ENCODE results near the gene NAGPA.
"Not testable (repeated sequence)": the region's sequence is repeated elsewhere in the genome, so short reads cannot be mapped to it uniquely, and the experiment has no call there.

Gene NAGPA, protein sequence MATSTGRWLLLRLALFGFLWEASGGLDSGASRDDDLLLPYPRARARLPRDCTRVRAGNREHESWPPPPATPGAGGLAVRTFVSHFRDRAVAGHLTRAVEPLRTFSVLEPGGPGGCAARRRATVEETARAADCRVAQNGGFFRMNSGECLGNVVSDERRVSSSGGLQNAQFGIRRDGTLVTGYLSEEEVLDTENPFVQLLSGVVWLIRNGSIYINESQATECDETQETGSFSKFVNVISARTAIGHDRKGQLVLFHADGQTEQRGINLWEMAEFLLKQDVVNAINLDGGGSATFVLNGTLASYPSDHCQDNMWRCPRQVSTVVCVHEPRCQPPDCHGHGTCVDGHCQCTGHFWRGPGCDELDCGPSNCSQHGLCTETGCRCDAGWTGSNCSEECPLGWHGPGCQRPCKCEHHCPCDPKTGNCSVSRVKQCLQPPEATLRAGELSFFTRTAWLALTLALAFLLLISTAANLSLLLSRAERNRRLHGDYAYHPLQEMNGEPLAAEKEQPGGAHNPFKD

DNA sequence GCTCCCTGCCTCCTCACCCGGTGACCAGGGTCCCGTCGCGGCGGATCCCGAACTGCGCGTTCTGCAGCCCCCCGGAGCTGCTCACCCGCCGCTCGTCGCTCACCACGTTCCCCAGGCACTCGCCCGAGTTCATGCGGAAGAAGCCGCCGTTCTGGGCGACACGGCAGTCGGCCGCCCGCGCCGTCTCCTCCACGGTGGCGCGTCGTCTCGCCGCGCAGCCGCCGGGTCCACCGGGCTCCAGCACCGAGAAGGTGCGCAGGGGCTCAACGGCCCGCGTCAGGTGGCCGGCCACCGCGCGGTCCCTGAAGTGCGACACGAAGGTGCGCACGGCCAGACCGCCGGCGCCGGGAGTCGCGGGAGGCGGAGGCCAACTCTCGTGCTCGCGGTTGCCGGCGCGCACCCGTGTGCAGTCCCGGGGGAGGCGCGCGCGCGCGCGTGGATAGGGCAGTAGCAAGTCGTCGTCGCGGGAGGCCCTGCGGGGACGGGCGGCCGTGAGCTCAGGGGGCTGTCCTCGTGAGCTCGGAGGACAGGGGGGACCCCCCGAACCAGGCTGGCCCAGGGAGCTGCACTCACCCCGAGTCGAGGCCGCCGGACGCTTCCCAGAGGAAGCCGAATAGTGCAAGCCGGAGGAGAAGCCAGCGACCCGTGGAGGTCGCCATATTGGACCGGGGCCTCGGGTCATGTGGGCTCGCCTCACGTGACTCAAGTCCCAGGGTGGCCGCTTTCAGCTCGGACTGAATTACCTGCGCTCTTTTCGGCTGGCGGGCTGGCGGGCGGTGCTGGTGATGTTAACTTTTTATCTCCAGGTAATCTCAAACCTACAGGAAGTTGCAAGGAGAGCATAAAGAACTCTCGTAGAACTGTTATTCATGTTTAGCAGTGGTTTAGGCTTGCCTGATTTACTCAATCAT is at the start of gene NAGPA:
NAGPA (minus strand) TSS at position 680 of the 911 bp plus-strand sequence; CDS start at position 659, 21 bp downstream.
- peak; percentile 10 for DNase-seq

DNA sequence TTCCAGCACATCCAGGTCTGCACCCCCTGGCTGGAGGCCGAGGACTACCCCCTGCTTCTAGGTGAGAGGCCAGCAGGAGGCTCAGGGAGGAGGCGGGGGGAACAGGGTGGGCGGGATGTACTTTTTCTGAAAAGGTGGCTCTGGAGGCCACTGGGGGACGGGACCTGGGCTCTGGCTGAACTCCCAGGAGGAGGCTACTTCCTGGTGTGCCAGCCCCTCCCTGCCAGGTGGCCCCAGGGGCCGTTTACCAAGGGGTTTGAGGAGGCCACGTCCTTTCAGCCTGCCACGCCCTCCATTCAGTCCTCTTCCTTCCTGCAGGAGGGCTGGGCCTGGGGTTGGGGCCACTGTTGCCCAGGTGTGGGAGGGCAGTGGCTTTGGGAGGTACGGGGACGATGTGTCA is 47.3 kb upstream of the NAGPA start:
- not testable (repeated sequence) for DNase-seq

DNA sequence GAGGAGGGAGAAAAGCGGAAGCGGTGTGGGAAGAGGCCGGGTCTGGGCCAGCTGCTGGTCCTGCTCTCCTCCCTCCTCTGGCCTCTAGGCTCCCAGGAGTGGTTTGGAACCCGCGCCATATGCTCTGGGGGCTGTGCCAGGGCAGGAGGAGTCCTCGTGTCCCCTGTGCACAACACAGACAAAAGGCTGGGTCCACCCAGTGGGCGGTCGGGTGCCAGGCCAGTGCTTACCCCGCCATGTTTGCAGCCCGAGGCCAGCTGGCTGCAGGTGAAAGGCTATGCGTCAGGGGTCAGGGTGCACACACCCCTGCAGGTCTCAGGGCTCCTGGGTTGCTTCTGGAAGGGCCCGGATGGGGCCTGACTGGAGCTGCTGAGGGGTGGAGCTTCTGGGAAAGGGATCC is 46.7 kb upstream of the NAGPA start:
- not testable (repeated sequence) for DNase-seq

DNA sequence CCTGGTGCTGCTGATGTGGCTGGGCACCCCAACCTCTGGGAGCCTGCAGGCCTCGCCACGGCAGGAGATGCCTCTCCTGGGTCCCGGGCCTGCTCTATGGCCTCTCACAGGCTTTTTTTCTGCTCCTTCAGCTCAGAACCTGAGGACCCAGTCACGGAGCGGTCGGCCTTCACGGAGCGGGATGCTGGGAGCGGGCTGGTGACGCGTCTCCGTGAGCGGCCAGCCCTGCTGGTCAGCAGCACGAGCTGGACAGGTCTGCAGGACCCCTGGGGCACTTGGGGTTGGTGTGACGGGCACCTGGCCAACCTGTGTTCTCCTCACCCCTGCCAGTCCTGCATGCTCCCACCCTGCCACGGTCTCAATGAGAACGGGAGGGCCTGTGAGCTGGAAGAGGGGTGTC is 44.9 kb upstream of the NAGPA start:
- DNase-seq = no peak

DNA sequence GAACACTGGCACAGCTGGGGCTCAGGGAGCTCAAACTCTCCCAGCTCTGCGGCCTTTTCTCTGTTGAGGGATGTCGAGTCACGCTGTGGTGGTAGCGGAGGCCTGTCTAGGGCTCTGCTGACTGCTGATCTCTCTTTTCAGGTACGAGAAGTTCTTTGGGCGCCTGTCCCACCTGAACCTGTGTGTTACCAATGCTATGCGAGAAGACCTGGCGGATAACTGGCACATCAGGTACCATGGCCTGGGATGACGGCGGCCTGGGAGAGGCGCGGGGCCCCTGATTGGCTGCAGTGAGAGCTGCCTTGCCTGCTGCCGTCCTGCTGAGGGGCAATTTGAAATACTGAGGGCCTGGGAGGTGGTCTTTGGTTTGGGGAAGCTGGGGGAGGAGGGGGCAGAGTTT is 43.6 kb upstream of the NAGPA start:
- DNase-seq = no peak

DNA sequence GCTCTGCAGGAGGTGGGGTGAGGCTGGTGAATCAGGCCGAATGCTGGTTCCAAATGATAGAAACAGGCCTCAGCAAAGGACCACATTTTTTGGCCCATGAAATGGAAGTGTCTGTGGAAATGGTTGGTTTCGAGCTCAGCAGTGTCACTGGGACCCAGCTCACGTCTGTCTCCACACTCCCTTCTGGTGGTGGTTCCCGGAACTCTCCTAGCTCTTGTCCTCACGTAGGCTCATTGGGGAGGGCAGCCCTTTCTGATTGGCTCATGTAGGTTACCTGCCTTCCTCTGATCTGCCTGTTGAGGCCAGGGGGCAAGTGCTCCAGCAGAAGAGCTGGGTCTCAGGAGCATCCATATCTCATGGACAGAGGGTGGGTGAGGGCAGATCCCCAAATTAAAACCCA is 41.9 kb upstream of the NAGPA start:
- no peak for DNase-seq

DNA sequence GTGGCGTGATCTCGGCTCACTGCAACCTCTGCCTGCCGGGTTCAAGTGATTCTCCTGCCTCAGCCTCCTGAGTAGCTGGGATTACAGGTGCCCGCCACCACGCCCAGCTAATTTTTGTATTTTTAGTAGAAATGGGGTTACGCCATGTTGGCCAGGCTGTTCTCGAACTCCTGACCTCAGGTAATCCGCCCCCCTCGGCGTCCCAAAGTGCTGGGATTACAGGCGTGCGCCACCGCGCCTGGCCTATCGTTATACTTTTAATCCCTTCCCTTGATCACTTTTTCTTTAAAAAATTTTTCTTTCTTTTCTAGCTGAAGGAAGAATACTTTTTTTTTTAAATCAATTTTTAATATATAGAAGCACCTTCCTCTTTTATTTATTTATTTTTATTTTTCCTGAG is 40.0 kb upstream of the NAGPA start:
- not testable (repeated sequence) for DNase-seq

DNA sequence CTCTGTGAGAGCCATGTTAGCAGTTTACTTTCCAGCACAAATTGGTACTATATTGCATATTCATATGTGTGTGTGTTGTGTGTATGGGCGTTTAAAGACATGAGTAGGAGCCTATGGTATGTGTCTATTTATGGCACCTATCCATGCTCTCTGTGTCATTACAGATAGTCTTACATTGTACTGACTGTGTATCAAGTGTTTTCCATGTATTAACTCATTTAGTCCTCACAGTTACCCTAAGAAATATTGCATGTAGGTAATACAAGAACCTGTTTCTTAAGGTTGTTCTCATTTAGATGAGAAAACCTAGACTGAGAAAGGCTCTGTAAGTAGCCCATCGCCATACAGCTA is 39.5 kb upstream of the NAGPA start:
- DNase-seq = no peak

DNA sequence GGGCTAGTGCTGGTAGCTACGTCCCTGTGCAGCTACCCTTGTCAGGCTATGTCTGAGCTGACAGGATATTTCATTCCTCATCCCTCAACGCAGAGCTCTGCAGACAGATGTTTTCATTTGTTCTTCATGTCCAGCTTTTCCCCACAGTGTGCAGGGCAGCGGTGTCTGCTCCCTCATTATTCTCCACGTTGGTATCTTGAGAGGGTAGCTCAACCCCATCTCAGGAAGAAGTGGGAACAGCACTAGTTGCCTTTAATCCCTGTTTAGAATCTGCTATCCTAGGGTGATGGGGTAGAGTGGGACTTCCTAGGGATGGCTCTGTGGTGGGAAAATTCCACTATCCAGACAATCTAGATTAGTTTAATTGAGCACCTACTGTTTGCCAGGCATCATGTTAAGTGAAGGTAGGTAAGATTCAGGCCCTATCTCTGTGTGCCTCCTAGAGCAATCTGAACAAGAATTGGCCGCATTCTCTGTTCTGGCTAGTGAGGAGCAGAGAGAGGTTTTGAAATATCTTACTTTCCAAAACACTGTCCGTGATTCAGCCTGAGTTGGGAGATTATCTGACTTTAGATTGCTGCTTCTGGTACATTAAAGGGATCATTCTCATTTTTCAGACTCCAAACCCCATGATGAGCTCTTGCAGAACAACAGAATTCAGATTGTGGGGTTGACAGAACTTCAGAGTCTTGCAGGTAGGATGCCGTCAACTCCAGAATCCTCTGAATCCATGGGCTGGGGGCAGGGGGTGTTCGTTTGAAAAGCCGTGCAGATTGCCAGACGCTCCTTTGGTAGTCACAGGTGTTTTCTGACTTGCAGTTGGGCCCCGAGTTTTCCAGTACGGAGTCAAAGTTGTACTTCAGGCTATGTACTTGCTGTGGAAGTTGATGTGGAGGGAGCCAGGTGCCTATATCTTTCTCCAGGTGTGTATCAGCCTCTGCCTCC is 38.9 kb upstream of the NAGPA start:
- no peak for DNase-seq

DNA sequence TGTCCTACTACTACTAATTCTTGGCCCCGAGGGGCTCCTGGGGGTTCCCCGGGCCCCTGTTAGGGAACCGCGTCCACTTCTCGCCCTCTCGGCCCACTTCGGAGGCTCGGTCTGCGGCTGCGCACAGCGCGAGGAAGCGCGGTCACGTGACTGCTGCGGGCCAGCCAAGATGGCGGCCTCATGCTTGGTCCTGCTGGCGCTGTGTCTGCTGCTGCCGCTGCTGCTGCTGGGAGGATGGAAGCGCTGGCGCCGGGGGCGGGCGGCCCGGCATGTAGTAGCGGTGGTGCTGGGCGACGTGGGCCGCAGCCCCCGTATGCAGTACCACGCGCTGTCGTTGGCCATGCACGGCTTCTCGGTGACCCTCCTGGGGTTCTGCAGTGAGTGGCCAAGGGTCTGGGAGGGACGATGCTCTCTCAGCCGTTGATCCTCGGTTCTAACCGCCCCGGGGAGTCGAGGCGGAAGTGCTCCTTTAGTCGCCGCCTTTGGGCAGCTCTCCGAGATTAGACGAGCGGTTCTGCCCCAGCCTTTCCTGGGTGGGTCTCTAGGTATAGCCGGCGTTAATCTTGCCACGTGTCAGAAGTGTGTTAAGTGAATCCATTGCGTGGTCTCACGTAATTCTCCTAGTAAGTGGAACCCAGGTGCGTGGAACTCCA is 38.1 kb upstream of the NAGPA start, which contains the start of gene ALG1:
ALG1 (plus strand) TSS at position 163 of the 653 bp plus-strand sequence; CDS start at position 170, 7 bp downstream.
- DNase-seq = no peak

DNA sequence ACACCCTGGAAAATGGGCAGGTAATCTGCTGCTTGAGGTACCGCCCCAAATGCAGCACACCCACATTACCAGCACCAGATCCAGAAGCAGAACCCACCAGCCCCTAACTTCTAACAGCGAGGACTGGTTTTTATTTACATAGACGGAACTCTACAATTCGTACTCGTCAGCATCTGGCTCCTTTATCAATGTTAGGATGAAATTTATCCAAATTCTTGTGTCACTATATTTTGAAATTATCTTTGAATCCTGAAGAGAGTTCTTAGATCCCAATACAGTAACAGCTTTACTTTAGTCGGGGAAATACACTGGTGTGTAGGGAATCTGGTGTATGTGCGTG is 37.6 kb upstream of the NAGPA start:
- DNase-seq = no peak

DNA sequence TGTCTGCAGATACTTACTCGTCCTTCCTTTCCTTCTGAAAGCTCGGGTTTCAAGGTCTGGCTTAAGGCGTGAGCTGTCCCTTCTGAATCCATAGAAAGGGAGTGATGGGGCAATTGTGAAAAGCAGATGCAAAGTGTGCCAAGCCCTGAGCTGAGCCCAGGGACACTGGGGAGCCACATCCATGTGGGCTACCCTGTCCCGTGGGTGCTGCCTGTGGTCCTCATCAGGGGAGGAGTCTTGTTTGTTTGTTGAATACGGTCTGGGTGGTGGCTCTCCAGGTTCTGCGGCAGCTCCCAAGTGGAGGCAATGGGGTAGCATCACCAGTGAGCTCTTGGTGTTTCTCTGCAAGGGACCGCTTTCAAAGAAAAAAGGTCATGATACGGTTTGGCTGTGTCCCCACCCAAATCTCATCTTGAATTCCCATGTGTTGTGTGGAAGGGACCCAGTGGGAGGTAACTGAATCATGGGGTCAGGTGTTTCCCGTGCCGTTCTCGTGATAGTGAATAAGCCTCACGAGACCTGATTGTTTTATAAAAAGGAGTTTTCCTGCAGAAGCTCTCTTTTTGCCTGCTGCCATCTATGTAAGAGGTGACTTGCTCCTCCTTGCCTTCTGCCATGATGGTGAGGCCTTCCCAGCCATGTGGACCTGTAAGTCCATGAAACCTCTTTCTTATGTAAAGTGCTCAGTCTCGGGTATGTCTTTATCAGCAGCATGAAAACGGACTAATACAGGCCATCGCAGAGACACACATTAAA is 36.9 kb upstream of the NAGPA start:
- no peak for DNase-seq

DNA sequence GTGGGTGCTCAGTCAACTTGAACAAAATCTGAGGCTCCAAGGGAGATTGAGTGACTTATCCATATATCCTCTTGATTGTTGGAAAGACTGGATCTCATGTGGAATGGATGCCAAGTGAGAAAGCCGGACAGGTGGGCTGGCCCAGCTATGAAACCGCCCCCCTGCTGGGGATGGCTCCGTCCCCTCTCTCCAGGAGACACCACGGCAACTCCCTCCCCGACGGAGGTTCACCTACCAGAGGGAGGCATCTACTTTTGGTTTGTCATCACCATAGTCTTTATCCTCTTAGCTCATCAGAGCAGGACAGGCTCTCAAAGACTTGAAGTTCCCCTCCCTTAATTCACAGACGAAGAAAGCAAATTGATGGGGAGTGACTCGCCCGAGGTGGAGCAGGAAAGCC is 36.1 kb upstream of the NAGPA start:
- DNase-seq = no peak

DNA sequence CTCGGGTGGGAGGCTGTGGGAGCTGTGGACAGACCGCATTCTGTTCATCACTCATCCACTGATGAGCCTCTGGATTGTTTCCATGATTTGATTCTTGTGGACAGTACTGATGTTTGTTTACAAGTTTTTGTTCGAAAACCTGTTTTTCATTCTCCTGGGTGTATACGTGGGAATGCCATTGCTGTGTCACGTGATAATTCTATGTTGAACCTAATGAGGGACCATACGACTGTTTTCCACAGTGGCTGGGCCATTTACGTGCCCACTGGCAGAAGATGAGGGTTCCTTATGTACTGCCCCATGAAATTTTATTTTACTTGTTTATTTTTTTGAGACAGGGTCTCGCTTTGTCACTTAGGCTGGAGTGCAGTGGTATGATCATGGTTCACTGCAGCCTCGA is 35.3 kb upstream of the NAGPA start:
- DNase-seq = no peak

DNA sequence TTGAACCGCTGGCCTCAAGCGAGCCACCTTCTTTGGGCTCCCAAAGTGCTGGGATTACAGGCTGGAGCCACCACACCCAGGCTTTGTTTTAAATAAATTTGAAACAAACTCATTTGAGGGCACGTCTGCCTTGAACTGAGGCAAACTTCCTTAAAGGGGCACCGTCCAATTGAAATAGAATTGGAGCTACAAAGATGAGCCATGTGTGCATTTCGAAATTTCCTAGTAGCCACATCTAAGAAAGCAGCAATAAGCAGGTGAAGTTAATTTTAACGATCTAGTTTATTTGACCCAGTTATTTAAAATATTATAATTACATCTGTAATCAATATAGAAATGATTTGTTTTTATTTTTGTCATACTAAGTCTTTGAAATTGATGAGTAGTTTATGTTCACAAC is 32.8 kb upstream of the NAGPA start:
- DNase-seq = no peak

DNA sequence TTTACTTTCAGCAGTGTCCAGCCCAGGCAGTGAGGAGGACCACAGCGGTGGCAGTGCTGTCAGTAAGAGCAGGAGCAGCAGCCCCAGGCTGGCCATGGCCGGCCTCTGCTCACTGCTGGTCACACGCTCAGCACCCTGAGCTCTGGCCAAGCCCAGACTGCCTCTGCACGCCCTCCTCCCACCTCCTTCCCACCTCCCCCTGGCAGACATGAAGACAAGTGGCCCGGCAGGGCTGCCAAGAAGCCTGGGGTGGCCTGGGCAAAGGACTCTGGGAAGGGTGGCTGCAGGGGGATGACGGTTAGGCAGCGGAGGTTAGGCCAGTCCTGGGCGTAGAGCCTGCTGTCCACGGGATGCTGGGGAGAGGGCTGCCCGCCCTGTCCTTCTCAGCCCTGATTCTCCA is 32.1 kb upstream of the NAGPA start, which contains the start of gene C16orf89:
C16orf89 (minus strand) TSS at position 144 of the 400 bp plus-strand sequence; CDS start at position 96, 48 bp downstream.
- DNase-seq = no peak

DNA sequence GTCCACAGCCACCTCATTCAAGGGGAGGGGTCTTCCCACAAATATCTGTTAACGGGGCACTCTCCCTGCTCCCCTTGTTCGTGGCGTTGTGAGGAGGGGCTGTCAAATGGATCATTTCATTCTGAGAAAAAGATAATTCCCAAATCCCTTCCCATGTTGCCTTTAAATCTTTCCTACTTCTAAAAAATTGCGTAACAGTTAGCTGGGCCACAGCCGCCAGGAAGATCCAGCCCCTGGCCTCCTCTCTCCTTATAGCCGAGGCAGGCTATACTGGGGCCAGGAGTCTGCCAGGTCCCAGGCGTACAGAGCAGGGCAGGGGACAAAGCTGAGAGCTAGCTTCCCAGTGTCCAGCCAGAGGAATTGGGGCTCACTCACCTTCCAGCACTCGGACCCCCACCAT is 31.6 kb upstream of the NAGPA start:
- DNase-seq = no peak

DNA sequence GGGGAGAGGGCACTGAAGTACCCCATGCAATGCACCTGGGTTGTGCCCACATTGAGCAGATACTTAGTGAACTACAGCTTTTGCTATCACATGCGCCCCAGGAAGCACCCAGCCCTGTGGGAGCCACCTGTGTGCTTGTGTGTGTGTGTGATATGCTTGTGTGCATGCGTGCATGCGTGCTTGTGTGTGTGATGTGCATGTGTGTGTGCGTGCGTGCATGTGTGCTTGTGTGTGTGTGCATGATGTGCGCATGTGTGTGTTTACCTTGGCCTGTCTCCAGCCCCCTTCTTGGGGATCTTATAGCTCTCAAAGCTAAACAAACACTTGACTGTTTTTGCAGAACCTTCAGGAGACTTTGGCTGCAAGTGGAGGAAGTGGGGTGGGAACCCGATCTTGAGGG is 31.2 kb upstream of the NAGPA start:
- no peak for DNase-seq

DNA sequence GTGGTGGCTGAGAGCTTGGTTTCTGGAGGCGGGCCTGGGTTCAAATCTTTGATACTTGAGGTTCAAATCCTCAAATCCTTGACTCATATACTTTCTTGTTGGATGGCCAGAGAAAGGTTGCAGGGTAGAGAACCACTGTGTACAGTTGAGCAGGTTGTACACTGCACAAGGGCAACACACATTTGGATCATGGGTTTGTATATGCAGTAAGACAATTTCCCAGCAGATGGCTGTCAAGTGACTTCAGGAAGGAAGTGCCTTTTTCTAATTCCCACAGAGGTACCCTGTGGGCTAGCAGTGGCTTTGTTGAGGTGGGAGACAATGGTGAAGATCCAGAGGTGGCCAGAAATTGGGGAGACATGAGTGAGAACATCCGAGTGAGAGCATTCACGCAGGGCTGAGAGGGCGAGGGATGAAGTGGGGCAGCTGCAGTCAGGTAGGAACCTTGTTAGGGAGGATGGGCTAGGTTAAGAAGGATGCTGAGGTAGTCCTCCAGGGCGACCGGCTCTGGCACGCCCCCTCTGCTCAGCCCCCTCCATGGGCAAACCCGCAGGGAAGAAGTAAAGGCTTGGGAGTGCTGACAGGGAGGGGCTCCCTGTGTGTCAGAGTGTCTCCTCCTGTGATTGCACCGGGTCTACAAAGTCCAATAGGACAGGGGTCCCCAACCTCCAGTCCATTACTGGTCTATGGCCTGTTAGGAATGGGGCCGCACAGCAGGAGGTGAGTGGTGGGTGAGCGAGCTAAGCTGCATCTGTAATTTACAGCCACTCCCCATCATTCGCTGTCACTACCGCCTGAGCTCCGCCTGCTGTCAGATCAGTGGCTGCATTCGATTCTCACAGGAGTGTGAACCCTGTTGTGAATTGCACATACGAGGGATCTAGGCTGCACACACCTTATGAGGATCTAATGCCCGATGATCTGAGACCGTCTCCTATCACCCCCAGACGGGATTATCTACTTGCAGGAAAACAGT is 29.3 kb upstream of the NAGPA start:
- DNase-seq = no peak

DNA sequence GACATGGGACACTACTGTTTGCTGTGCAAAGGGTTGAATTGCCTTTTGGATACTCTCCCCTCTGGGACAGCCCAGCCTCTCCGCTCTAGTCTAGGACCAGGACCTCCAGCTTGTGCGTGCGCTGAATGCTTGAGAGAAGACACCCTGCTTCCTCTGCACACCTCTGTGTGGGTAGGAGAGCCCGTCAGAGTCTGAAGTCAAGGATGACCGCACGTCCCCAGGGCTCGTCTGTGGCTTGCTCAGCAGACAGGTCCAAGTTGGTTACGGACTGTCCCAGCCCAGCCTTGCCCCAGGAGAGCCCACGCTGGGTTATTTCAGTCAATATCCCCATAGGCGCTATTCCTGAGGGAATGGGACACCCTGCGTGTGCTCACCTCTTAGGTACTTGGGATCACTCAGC is 28.3 kb upstream of the NAGPA start:
- DNase-seq = no peak
